OCI-LY1 (cell line): ENCODE results near the gene STEAP4.
"Not testable (repeated sequence)": the region's sequence is repeated elsewhere in the genome, so short reads cannot be mapped to it uniquely, and the experiment has no call there.

ENCODE experiments used
- CTCF ChIP-seq: fragments of 200-600 bp; sonication (generic), shearing (Covaris generic); IDR thresholded peaks from 2 replicates; pipeline ENCODE4 v1.5.1; 2017; ENCODE audit warnings: mild to moderate bottlenecking, antibody characterized with exemption, low read length, moderate library complexity, mixed read lengths
- EZH2 ChIP-seq: fragments of 200-600 bp; sonication (generic), shearing (Covaris generic); IDR thresholded peaks from 2 replicates; pipeline ENCODE4 v1.8.0; 2017; ENCODE audit warnings: borderline replicate concordance, mixed run types, mild to moderate bottlenecking, antibody characterized with exemption, low read length, moderate library complexity, mixed read lengths

GRCh38 chr7:88274856-88275255 is 31.8 kb downstream of the STEAP4 start:
- TF ChIP-seq CTCF, EZH2: not testable (repeated sequence)
